Esophagus squamous epithelium (tissue), 5 donors: ENCODE measurements around the gene GSX1. TPM values are rescaled to one million over a fixed set of nuclear protein-coding genes. Genes with fewer than 3 reads are reported as not detected.

Experiments used
- DNase-seq: peaks from one replicate; lab custom pipeline; 2025; lab: John Stamatoyannopoulos, UW
- H3K27ac ChIP-seq, 4 donors: fragments of 200-600 bp; sonication (generic); one replicate each; pipeline ENCODE4 v1.5.1; 2016 to 2019; ENCODE audit warnings: mild to moderate bottlenecking in 1 of 4
- H3K27me3 ChIP-seq, 4 donors: fragments of 200-600 bp; sonication (generic); 1 replicate in 3 of 4; 2 replicates in 1 of 4; pipeline versions ENCODE4 v1.5.1 to v1.6.0; 2017 to 2021; ENCODE audit warnings: antibody characterized with exemption in 1 of 4
- H3K36me3 ChIP-seq, 3 donors: fragments of 200-600 bp; sonication (generic); one replicate each; pipeline ENCODE4 v1.5.1; 2016 to 2019
- H3K4me1 ChIP-seq, 3 donors: fragments of 200-600 bp; sonication (generic); one replicate each; pipeline ENCODE4 v1.5.1; 2017 to 2019
- H3K4me3 ChIP-seq, 4 donors: fragments of 200-600 bp; sonication (generic); 1 replicate in 3 of 4; 2 replicates in 1 of 4; pipeline ENCODE4 v1.5.1; 2016 to 2019; ENCODE audit warnings: mild to moderate bottlenecking in 2 of 4, moderate library complexity in 1 of 4
- H3K9me3 ChIP-seq, 3 donors: fragments of 200-600 bp; sonication (generic); one replicate each; pipeline ENCODE4 v1.5.1; 2016 to 2019
- POLR2A ChIP-seq, 4 donors: fragments of 450-650 bp; IDR thresholded peaks; one replicate each; pipeline ENCODE4 v1.6.1; 2017; ENCODE audit warnings: antibody characterized with exemption in 4 of 4, mild to moderate bottlenecking in 4 of 4, moderate library complexity in 3 of 4
- WGBS, 2 donors: methylation state at CpG; one replicate each; pipeline ENCODE4 v1.1.5; 2018; 5-methylcytosine and 5-hydroxymethylcytosine counted together
- intact Hi-C: fragments of 100-400 bp; cut with DNase I; formaldehyde crosslinking; loops from one replicate; pipeline ENCODE4 v1.15.0; 2022
- total RNA-seq, 4 donors: library from RNA; depleted of rRNA; stranded (reverse); fragments of >200 nt; gene quantifications; one replicate each; pipeline ENCODE4 v1.1.0, GENCODE V29; 2016
- TF ChIP-seq, protein P1 (sequence below), 6 experiments: fragments of 450-650 bp in 4 of 6; fragments of 200-600 bp in 2 of 6; sonication (generic) in 2 of 6; IDR thresholded peaks; one replicate each; pipeline ENCODE4 v1.5.1; 2016 to 2019; ENCODE audit warnings: antibody characterized with exemption in 6 of 6, mild to moderate bottlenecking in 4 of 6, moderate library complexity in 4 of 6
- donor health status: DM: yes; HTN: yes; CAD: no.

The GSX1 gene
- total RNA-seq, 4 donors from 2014 or later, result not detected

DNA sequence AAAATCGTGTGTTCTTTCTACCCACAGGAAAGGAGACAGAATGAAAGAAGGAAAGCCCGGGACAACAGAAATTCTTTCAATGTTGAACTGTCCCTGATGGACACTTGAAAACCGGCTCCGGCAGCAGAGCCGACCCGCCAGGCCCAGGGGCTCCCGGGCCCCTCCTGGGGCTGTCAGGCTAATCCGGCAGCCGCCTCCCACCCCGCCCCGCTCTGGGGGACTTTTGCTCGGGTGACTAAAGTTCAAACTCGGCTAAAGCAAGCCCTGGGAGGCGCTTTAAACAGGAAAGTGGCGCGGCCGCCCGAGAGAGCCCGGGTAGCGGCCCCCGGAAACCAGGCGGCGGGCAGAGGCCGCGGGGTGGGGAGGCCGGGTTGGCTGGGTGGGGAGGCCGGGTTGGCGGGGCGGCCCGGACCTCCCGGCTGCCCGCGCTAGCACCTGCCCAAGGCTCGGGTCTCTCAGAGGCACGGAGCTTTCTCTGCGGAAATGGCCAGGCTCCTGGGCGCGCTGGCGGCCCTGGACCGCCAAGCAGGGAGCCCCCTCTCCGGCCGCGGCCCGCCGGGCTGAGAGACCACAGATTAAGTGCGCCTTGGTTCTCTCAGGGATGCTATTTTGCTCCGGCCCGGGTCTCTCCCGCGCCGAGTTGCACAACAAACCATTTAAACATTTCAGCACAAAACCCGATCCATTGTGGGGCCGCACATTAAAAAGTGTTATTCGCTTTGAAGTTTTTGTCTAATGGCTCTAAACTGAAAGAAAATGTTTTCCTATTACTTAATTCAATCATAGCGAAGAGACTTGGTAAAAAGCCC lies 2.6 kb upstream of the GSX1 start:
- WGBS, 2 donors, result 3 to 7% methylated on average over 11 to 22 of the region's 55 CpGs
- H3K27ac ChIP-seq, result no peak overlapping the region
- no peaks in the 10 kb centered on the region for H3K9me3 ChIP-seq
- peak overlapping the region in 2 of 4 donors; percentile 37 to 53 for H3K4me3 ChIP-seq
- DNase-seq, result no peak
- intact Hi-C loops, result no loop called here
- TF ChIP-seq, protein P1, sequence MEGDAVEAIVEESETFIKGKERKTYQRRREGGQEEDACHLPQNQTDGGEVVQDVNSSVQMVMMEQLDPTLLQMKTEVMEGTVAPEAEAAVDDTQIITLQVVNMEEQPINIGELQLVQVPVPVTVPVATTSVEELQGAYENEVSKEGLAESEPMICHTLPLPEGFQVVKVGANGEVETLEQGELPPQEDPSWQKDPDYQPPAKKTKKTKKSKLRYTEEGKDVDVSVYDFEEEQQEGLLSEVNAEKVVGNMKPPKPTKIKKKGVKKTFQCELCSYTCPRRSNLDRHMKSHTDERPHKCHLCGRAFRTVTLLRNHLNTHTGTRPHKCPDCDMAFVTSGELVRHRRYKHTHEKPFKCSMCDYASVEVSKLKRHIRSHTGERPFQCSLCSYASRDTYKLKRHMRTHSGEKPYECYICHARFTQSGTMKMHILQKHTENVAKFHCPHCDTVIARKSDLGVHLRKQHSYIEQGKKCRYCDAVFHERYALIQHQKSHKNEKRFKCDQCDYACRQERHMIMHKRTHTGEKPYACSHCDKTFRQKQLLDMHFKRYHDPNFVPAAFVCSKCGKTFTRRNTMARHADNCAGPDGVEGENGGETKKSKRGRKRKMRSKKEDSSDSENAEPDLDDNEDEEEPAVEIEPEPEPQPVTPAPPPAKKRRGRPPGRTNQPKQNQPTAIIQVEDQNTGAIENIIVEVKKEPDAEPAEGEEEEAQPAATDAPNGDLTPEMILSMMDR (IDR thresholded peaks at IDR 0.05), result no peak
- TF ChIP-seq POLR2A (IDR thresholded peaks at IDR 0.05), result no peak
- no peaks in the 10 kb centered on the region for H3K36me3 ChIP-seq
- peaks cover 28 to 99% (median 51%) of the 10 kb centered on the region in 4 donors for H3K27me3 ChIP-seq
- H3K4me1 ChIP-seq, result peaks cover 16 to 51% (median 32%) of the 10 kb centered on the region in 3 donors

DNA sequence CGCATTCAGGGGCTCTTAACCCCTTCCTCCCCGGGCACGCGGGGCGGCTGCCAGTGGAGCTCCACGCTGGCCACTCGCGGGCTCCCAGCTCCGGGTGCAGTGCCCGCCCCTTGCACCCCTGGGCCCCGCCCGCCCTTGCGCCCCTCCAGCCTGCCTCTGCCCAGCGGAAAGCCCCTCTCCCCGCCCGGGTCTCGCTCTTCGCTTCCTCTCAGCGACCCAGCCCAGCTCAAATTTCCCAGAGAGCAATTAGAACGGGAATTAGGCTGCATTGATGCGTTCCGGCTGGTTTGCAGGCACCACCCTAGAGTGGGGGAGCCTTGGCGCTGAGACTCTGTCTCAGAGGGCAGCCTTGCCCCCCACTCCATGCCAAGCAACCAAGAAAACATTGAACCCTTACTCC lies 1.8 kb upstream of the GSX1 start:
- WGBS, 2 donors, result 0 to 4% methylated on average over 2 to 9 of the region's 23 CpGs
- Histone ChIP-seq H3K27ac (no peak overlapping the region), H3K9me3 (no peaks in the 10 kb centered on the region), H3K4me1 (peaks cover 16 to 55% (median 32%) of the 10 kb centered on the region in 3 donors), H3K27me3 (peaks cover 28 to 99% (median 57%) of the 10 kb centered on the region in 4 donors), H3K4me3 (peak overlapping the region in 3 of 4 donors; percentile 23 to 53 (median 37)), H3K36me3 (no peaks in the 10 kb centered on the region)
- TF ChIP-seq, protein P1 (IDR thresholded peaks at IDR 0.05), result no peak
- TF ChIP-seq POLR2A (IDR thresholded peaks at IDR 0.05), result no peak
- intact Hi-C loops, result no loop called here
- no peak for DNase-seq

DNA sequence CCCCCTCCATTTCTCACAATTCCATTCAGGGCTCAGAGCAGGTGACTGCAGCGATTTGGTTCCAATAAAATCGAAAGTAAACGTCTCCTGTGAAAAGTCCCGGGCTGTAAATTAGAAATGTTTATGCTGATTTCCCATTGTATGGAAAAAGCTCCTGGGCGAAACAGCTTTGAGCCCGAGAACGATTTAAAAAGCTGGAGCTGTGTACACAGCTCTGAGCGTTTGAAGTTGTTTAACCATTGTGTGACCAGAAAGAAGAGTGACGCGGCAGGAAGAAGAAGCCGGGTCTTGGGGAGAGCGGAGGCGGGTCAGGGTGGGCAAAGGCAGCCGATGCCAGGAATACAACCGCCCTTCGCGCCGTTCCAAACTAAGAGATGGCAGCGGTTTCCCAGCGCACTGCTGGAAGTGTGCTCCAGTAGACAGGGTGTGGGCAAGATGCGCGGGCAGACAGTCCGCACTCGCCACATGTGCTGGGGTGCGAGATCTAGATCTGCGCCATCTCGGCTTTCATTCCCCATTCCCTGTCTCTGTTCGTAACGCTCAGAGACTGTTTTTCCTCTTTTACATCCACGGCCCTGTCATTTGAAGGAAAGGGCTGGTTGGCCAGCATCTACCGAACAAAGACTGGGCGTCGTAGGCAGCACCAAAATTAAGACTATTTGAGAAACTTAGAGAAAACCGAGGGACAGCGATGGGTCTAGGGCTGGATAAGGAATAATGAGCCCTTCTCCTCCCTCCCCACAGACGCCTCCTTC lies 960 bp upstream of the GSX1 start:
- TF ChIP-seq, protein P1 (IDR thresholded peaks at IDR 0.05), result no peak
- TF ChIP-seq POLR2A (IDR thresholded peaks at IDR 0.05), result no peak
- Histone ChIP-seq H3K4me3 (peak overlapping the region; percentile 22 to 53 (median 30)), H3K4me1 (peaks cover 16 to 55% (median 32%) of the 10 kb centered on the region in 3 donors), H3K36me3 (no peaks in the 10 kb centered on the region), H3K9me3 (no peaks in the 10 kb centered on the region), H3K27ac (no peak overlapping the region), H3K27me3 (peaks cover 28 to 100% (median 60%) of the 10 kb centered on the region in 4 donors)
- WGBS, 2 donors, result 5 to 14% methylated on average over 25 to 35 of the region's 36 CpGs
- no peak for DNase-seq
- intact Hi-C loops, result no loop called here

DNA sequence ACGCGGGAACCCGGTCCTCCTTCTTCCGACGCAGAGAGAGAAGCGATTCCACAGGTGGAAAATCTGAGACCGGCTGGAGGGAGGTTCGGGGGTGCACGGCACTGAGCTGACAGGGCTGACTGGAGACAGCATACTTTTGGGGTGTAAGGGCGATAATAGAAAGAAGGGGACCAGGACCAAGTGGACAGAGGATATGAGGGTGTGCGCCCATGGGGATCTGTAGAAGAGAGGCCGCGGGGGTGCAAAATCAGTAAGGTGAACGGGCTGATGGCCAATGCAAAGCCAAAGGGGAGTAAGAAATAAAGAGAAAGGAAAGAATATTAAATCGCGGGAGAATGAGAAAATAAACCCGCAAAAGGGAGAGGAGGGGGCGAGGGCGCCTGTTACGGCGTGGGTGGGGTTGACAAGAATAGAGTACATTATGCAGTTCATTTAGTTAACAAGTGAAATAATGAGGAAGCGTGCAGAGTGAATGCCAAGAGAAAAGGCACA lies 336 bp upstream of the GSX1 start:
- peaks cover 16 to 58% (median 32%) of the 10 kb centered on the region in 3 donors for H3K4me1 ChIP-seq
- 14 to 16% methylated on average over 22 of the region's 22 CpGs for WGBS, 2 donors
- intact Hi-C loops, result no loop called here

More for the DNA sequence above, 336 bp upstream of the GSX1 start:
- no peak for DNase-seq
- no peak overlapping the region for H3K27ac ChIP-seq
- TF ChIP-seq, protein P1 (IDR thresholded peaks at IDR 0.05), result no peak
- TF ChIP-seq POLR2A (IDR thresholded peaks at IDR 0.05), result no peak
- no peaks in the 10 kb centered on the region for H3K9me3 ChIP-seq
- peaks cover 28 to 100% (median 64%) of the 10 kb centered on the region in 4 donors for H3K27me3 ChIP-seq
- no peaks in the 10 kb centered on the region for H3K36me3 ChIP-seq
- H3K4me3 ChIP-seq, result peak overlapping the region in 2 of 4 donors; percentile 37 to 49
